Ishikawa (cell line): ENCODE results near the gene CD226.
A peak's percentile ranks its signal among the peaks of the same experiment; 100 is the strongest.

Source experiments
- CEBPB ChIP-seq: IDR thresholded peaks from 2 replicates; pipeline ENCODE4 v1.6.1; 2012
- CREB1 ChIP-seq: IDR thresholded peaks from 2 replicates; pipeline ENCODE4 v1.6.1; 2012; ENCODE audit warnings: low read depth
- EGR1 ChIP-seq: IDR thresholded peaks from 2 replicates; pipeline ENCODE4 v1.6.1; 2012
- EP300 ChIP-seq: IDR thresholded peaks from 2 replicates; pipeline ENCODE4 v1.6.1; 2012; ENCODE audit warnings: borderline replicate concordance
- FOXM1 ChIP-seq: IDR thresholded peaks from 2 replicates; pipeline ENCODE4 v1.6.1; 2012; ENCODE audit warnings: low read depth, borderline replicate concordance
- MAX ChIP-seq: IDR thresholded peaks from 2 replicates; pipeline ENCODE4 v1.6.1; 2012
- NFIC ChIP-seq: IDR thresholded peaks from 2 replicates; pipeline ENCODE4 v1.6.1; 2012
- RAD21 ChIP-seq: IDR thresholded peaks from 2 replicates; pipeline ENCODE4 v1.6.1; 2012; ENCODE audit warnings: low read depth
- TAF1 ChIP-seq: IDR thresholded peaks from 2 replicates; pipeline ENCODE4 v1.6.1; 2012; ENCODE audit warnings: low read depth, mild to moderate bottlenecking
- TCF12 ChIP-seq: IDR thresholded peaks from 2 replicates; pipeline ENCODE4 v1.6.1; 2012; ENCODE audit warnings: low read depth
- TEAD4 ChIP-seq: IDR thresholded peaks from 2 replicates; pipeline ENCODE4 v1.6.1; 2012
- YY1 ChIP-seq: IDR thresholded peaks from 2 replicates; pipeline ENCODE4 v1.6.1; 2012; ENCODE audit warnings: low read depth
- ZBTB7A ChIP-seq: IDR thresholded peaks from 2 replicates; pipeline ENCODE4 v1.6.1; 2012; ENCODE audit warnings: low read depth
- TF ChIP-seq, protein P1 (sequence below): IDR thresholded peaks from 2 replicates; pipeline ENCODE4 v1.6.1; 2012
- TF ChIP-seq, protein P2 (sequence below): IDR thresholded peaks from 2 replicates; pipeline ENCODE4 v1.6.1; 2012; ENCODE audit warnings: low read depth, mild to moderate bottlenecking

CD226 gene

DNA sequence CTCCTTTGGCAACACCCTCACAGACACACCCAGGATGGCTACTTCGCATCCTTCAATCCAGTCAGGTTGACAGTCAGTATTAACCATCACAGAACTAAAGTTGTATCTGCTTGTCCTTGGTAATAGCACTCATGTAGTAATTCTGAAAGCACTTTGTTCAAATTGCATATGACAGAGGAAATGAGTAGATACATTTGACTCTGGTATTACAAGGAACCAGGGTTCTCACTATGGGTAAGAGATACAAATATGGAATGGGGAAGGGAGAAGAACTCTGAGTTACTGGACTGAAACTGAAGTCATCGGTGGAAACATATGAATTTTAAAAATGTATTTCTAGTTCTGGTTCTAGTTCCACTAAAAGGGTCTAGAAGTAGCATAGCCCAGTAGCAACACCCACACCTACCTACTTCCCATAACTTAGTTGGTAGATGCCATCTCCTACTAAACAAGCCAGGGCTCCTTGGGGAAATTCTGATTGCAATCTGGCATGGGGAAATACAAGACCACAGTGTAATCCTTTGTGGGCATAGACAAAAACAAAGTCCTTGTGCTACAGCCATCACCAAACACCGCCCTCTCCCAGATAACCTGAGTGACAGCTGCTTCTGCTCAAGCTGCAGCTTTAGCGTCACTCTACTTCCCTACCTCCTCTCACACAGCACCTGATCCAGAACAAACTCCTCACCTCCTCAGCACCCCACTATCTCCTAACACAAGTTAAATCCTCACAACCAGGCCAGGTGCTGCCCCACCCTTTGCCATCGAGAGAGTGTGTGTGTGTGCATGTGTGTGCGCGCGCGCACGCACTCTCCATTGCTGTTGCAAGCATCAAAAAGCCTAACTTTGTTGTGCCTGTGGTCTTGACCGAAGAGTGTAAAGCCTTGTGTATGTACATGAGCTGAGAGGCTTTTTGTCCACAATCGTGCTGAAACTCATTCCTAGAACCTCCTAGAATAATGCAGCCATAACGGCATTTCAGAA, 31.4 kb upstream of the CD226 start:
- TF ChIP-seq YY1 (no peak), TEAD4 (no peak), MAX (no peak), CREB1 (no peak), TCF12 (no peak), TAF1 (no peak), EP300 (no peak), EGR1 (no peak), CEBPB (no peak), ZBTB7A (no peak), FOXM1 (no peak), NFIC (no peak), RAD21 (no peak)
- TF ChIP-seq, protein P1, sequence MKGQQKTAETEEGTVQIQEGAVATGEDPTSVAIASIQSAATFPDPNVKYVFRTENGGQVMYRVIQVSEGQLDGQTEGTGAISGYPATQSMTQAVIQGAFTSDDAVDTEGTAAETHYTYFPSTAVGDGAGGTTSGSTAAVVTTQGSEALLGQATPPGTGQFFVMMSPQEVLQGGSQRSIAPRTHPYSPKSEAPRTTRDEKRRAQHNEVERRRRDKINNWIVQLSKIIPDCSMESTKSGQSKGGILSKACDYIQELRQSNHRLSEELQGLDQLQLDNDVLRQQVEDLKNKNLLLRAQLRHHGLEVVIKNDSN, result no peak
- TF ChIP-seq, protein P2, sequence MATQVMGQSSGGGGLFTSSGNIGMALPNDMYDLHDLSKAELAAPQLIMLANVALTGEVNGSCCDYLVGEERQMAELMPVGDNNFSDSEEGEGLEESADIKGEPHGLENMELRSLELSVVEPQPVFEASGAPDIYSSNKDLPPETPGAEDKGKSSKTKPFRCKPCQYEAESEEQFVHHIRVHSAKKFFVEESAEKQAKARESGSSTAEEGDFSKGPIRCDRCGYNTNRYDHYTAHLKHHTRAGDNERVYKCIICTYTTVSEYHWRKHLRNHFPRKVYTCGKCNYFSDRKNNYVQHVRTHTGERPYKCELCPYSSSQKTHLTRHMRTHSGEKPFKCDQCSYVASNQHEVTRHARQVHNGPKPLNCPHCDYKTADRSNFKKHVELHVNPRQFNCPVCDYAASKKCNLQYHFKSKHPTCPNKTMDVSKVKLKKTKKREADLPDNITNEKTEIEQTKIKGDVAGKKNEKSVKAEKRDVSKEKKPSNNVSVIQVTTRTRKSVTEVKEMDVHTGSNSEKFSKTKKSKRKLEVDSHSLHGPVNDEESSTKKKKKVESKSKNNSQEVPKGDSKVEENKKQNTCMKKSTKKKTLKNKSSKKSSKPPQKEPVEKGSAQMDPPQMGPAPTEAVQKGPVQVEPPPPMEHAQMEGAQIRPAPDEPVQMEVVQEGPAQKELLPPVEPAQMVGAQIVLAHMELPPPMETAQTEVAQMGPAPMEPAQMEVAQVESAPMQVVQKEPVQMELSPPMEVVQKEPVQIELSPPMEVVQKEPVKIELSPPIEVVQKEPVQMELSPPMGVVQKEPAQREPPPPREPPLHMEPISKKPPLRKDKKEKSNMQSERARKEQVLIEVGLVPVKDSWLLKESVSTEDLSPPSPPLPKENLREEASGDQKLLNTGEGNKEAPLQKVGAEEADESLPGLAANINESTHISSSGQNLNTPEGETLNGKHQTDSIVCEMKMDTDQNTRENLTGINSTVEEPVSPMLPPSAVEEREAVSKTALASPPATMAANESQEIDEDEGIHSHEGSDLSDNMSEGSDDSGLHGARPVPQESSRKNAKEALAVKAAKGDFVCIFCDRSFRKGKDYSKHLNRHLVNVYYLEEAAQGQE, result no peak

GRCh38 chr18:69974365-69974764, 26.7 kb upstream of the CD226 start:
- no peak for TF ChIP-seq RAD21
- no peak for TF ChIP-seq FOXM1
- peak; percentile 69 for TF ChIP-seq CEBPB
- TF ChIP-seq MAX, result no peak
- TF ChIP-seq, protein P1, result no peak
- peak; percentile 6; the same call in 1 of the 2 replicates for TF ChIP-seq TEAD4
- TF ChIP-seq YY1, result no peak
- no peak for TF ChIP-seq ZBTB7A
- no peak for TF ChIP-seq TCF12
- TF ChIP-seq EGR1, result no peak
- TF ChIP-seq, protein P2, result no peak
- no peak for TF ChIP-seq CREB1

- no peak for TF ChIP-seq ZBTB7A
- no peak for TF ChIP-seq CREB1
- TF ChIP-seq MAX, result no peak
- TF ChIP-seq RAD21, result no peak
- TF ChIP-seq, protein P1, result no peak
- TF ChIP-seq YY1, result no peak
- no peak for TF ChIP-seq EP300
- TF ChIP-seq TCF12, result no peak
- TF ChIP-seq FOXM1, result no peak
- no peak for TF ChIP-seq NFIC
- no peak for TF ChIP-seq TEAD4
- TF ChIP-seq EGR1, result no peak
- no peak for TF ChIP-seq CEBPB
- TF ChIP-seq, protein P2, result no peak
These were observed 21.8 kb upstream of the CD226 start for GRCh38 chr18:69969491-69969890.
